ENCODE measurements around the gene RAD23B. TPM values are rescaled to one million over a fixed set of nuclear protein-coding genes. Genes with fewer than 3 reads are reported as not detected.

The RAD23B gene
- total RNA-seq = 148 and 157 TPM in 2 replicates

DNA sequence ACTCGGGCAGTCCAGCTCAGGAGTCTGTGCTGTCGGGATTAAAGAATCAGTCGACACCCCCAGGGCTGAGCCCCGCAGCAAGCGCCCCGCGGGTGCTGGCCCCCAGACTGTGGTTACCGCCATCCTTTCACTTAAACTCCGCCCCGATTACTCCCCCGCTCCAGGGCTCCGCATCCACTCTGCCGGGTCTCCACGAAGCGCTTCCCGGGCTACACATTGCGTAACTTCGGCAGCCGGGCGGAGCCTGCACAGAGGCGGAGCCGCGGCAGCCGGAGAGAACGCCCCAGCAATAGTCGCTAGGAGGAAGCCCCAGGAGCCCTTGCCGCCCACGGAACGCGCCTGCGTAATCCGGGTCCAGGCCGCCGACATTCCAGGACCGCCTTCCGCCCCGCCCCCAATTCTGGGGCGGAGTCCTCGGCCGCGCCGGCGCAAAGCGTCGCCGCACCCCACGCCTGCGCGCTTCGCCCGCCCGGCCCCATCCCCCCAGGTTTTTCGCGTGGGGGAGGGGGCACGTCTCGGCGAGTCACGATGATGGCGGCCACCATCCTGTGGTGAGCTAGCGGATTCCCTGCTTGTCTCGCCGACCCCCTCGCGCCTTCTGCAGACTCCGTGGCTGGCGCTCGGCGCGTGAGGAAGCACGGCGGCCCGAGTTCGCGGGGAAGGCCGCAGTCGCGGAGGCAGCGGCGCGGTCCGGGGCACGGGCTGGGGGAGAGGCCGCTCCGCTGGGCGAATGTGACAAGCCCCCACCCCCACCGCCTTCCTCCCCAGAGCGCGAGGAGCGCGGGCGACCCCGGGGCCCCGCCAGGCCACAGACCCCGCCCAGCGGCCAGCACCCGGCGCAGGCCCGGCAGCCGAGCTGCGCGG, at the start of gene RAD23B:
TSS of gene RAD23B (plus strand) at position 521 of the 864 bp plus-strand sequence. CDS start 351 bp downstream, outside the sequence.
- Histone ChIP-seq H3K4me3 (ENCODE audit: insufficient read depth, low read length) (peak within 1 kb of the TSS; percentile 93), H4K20me1 (ENCODE audit: insufficient read depth, low read length) (peaks cover 40% of the 10 kb centered on the region), H3K4me2 (ENCODE audit: insufficient read depth, low read length) (peak within 1 kb of the TSS; percentile 99), H3K4me1 (ENCODE audit: insufficient read depth, low read length) (peaks cover 29% of the 10 kb centered on the region), H3K27me3 (ENCODE audit: insufficient read depth, low read length) (no peaks in the 10 kb centered on the region), H2AFZ (ENCODE audit: low read length) (peak within 1 kb of the TSS; percentile 98), H3K27ac (ENCODE audit: low read depth, low read length) (peak within 1 kb of the TSS; percentile 97), H3K36me3 (ENCODE audit: insufficient read depth, low read length) (no peaks in the 10 kb centered on the region), H3K9me3 (ENCODE audit: low read depth, low read length) (no peaks in the 10 kb centered on the region), H3K79me2 (ENCODE audit: insufficient read depth, low read length) (peaks cover 49% of the 10 kb centered on the region)
- DNase-seq (ENCODE audit: insufficient read length, low spot score, missing footprints) = peak; percentile 96
- TF ChIP-seq, protein P1, sequence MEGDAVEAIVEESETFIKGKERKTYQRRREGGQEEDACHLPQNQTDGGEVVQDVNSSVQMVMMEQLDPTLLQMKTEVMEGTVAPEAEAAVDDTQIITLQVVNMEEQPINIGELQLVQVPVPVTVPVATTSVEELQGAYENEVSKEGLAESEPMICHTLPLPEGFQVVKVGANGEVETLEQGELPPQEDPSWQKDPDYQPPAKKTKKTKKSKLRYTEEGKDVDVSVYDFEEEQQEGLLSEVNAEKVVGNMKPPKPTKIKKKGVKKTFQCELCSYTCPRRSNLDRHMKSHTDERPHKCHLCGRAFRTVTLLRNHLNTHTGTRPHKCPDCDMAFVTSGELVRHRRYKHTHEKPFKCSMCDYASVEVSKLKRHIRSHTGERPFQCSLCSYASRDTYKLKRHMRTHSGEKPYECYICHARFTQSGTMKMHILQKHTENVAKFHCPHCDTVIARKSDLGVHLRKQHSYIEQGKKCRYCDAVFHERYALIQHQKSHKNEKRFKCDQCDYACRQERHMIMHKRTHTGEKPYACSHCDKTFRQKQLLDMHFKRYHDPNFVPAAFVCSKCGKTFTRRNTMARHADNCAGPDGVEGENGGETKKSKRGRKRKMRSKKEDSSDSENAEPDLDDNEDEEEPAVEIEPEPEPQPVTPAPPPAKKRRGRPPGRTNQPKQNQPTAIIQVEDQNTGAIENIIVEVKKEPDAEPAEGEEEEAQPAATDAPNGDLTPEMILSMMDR (IDR thresholded peaks at IDR 0.05; ENCODE audit: extremely low read depth, low read depth, low read length) = no peak

DNA sequence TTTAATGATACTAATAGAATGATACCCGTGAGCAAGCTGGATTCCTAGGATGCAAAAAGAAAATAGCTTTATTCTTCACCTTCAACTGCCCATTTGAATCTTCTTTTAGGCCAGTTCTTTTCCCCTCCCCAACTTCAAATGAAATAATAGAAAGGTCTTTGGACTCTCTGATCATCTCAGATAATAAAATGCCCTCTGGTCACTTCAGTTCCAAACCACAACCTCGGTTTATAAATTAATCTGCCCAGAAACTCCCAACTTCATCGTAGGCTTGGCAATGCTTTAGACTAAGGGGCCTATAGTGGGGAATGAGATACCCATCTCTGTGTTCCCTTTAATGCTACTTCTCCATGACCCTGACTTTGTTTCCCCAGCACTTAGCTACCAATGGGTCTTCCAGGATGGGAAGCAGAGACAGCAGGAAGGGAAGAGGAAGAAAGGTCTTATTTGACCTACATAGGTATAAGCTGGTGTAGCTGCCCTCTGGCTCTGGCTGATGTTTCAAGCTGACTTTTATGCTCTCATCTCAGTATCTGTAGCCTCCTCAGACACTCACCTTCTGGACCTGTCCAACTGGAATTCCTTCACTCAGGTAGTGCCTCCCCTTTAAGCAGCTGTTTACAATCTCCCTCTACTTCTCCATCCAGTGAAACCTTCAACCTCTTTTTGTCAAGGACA, 47.2 kb upstream of the RAD23B start:
- no peak overlapping the region for H2AFZ ChIP-seq (ENCODE audit: low read length)
- H3K27me3 ChIP-seq (ENCODE audit: insufficient read depth, low read length) = peaks cover 6% of the 10 kb centered on the region
- no peaks in the 10 kb centered on the region for H3K79me2 ChIP-seq (ENCODE audit: insufficient read depth, low read length)
- no peaks in the 10 kb centered on the region for H4K20me1 ChIP-seq (ENCODE audit: insufficient read depth, low read length)
- H3K4me3 ChIP-seq (ENCODE audit: insufficient read depth, low read length) = no peak overlapping the region
- no peaks in the 10 kb centered on the region for H3K9me3 ChIP-seq (ENCODE audit: low read depth, low read length)
- no peaks in the 10 kb centered on the region for H3K36me3 ChIP-seq (ENCODE audit: insufficient read depth, low read length)
- DNase-seq (ENCODE audit: insufficient read length, low spot score, missing footprints) = no peak
- H3K27ac ChIP-seq (ENCODE audit: low read depth, low read length) = no peak overlapping the region
- no peak overlapping the region for H3K4me2 ChIP-seq (ENCODE audit: insufficient read depth, low read length)
- no peaks in the 10 kb centered on the region for H3K4me1 ChIP-seq (ENCODE audit: insufficient read depth, low read length)
- TF ChIP-seq, protein P1 (IDR thresholded peaks at IDR 0.05; ENCODE audit: extremely low read depth, low read depth, low read length) = no peak

DNA sequence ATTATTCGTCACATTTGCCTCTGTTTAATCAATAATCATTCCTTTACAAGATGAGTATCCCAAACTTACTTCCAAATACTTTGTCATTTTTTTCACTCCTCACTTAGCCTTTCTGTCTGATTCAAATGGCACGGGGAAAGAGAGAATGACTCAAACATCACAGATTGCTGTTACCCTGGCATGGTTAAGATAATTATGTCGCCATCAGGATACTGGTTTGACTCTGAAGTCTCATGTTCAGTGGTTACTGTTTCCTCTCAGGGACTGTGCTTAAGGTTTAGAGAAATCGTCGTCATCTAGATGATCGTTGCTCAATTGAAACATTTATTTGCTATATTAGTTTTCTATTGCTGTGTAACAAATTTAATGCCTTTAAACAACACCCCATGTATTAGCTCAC, 45.2 kb upstream of the RAD23B start:
- Histone ChIP-seq H3K27me3 (ENCODE audit: insufficient read depth, low read length) (no peaks in the 10 kb centered on the region), H3K9me3 (ENCODE audit: low read depth, low read length) (no peaks in the 10 kb centered on the region), H3K4me1 (ENCODE audit: insufficient read depth, low read length) (no peaks in the 10 kb centered on the region), H4K20me1 (ENCODE audit: insufficient read depth, low read length) (no peaks in the 10 kb centered on the region), H3K27ac (ENCODE audit: low read depth, low read length) (no peak overlapping the region), H3K4me2 (ENCODE audit: insufficient read depth, low read length) (no peak overlapping the region), H3K4me3 (ENCODE audit: insufficient read depth, low read length) (no peak overlapping the region), H3K79me2 (ENCODE audit: insufficient read depth, low read length) (no peaks in the 10 kb centered on the region), H2AFZ (ENCODE audit: low read length) (no peak overlapping the region), H3K36me3 (ENCODE audit: insufficient read depth, low read length) (no peaks in the 10 kb centered on the region)
- no peak for DNase-seq (ENCODE audit: insufficient read length, low spot score, missing footprints)
- TF ChIP-seq, protein P1 (IDR thresholded peaks at IDR 0.05; ENCODE audit: extremely low read depth, low read depth, low read length) = no peak

DNA sequence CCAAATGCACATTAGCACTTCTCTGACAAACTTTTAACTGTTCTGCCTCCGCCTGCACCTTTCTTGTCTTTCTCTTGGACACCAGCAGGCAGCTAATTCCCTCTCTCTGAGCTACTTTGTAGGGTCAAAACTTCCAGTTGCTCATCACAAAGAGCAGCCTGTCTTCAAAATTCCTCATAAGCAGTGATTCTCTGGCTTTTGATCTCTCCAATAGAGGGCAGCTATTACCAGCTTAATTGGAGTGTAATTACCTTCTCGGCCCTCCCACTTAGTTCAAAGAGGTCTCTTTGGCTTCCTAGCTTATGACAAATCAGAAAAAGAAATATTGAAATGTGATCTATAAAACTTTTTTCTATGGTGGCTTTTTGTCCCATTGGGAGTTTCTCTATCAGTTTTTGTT, 43.6 kb upstream of the RAD23B start:
- H2AFZ ChIP-seq (ENCODE audit: low read length) = no peak overlapping the region
- no peaks in the 10 kb centered on the region for H3K36me3 ChIP-seq (ENCODE audit: insufficient read depth, low read length)
- no peaks in the 10 kb centered on the region for H4K20me1 ChIP-seq (ENCODE audit: insufficient read depth, low read length)
- no peak for DNase-seq (ENCODE audit: insufficient read length, low spot score, missing footprints)
- no peak overlapping the region for H3K27ac ChIP-seq (ENCODE audit: low read depth, low read length)
- H3K4me1 ChIP-seq (ENCODE audit: insufficient read depth, low read length) = no peaks in the 10 kb centered on the region
- H3K27me3 ChIP-seq (ENCODE audit: insufficient read depth, low read length) = no peaks in the 10 kb centered on the region
- H3K4me3 ChIP-seq (ENCODE audit: insufficient read depth, low read length) = no peak overlapping the region
- no peak overlapping the region for H3K4me2 ChIP-seq (ENCODE audit: insufficient read depth, low read length)
- TF ChIP-seq, protein P1 (IDR thresholded peaks at IDR 0.05; ENCODE audit: extremely low read depth, low read depth, low read length) = peak; percentile 43
- H3K9me3 ChIP-seq (ENCODE audit: low read depth, low read length) = no peaks in the 10 kb centered on the region
- no peaks in the 10 kb centered on the region for H3K79me2 ChIP-seq (ENCODE audit: insufficient read depth, low read length)

Measured in osteoblast (primary cell).